ENCODE data around the gene CGB8. TPM values are rescaled to one million over a fixed set of nuclear protein-coding genes. Genes with fewer than 3 reads are reported as not detected.

Gene CGB8
- total and polyA plus RNA-seq, 10 of the 15 experiments (the other 5 are each of a cell fraction or from before 2014, with no cell fraction given): not detected

GRCh38 chr19:49097453-49098288 lies 48.8 kb upstream of the CGB8 start:
- peaks cover 3% of the 10 kb centered on the region; the same call in 1 of the 2 replicates for H4K20me1 ChIP-seq (ENCODE audit: control insufficient read depth, insufficient read depth)
- BruUV-seq (replicated peaks): no TSS peak
- peaks cover 25 to 35% of the 10 kb centered on the region in 2 experiments; a peak in 3 of 4 replicates for H3K36me3 ChIP-seq (ENCODE audit: control insufficient read depth in 2 of 2, insufficient read depth in 2 of 2, low read length in 1 of 2)
- no peaks in the 10 kb centered on the region for H3K27me3 ChIP-seq (replicated peaks in 1 of 2; ENCODE audit: control insufficient read depth in 2 of 2, insufficient read depth in 2 of 2, low read length in 1 of 2)
- ChIA-PET CTCF (interaction anchor here (0.5 to 4.9 kb wide), 54 partner anchors 9 to 1509 kb away, joined by 3 to 56 read pairs (median 4); partner anchors contain the start of genes GYS1, HRC, LIN7B and RUVBL2), RAD21 (ENCODE audit: unreplicated experiment) (interaction anchor here (0.5 to 2.0 kb wide), 19 partner anchors 9 to 373 kb away, joined by 3 to 19 read pairs (median 4); no protein-coding TSS in a partner anchor), POLR2A (interaction anchor here (0.6 kb wide), 1 partner anchor 125 kb away, joined by 3 read pairs; no protein-coding TSS in a partner anchor), SMC1A (ENCODE audit: uncharacterized antibody, unreplicated experiment) (interaction anchor here (0.7 to 2.3 kb wide), 12 partner anchors 9 to 127 kb away, joined by 3 to 22 read pairs (median 5); partner anchors contain the start of gene LIN7B)
- H3K9me3 ChIP-seq (replicated peaks; ENCODE audit: control insufficient read depth, insufficient read depth, low read length): no peaks in the 10 kb centered on the region
- in situ Hi-C loops (cut with MboI): loop anchor here (5.0 kb wide), 1 partner anchor 110 kb away; no protein-coding TSS in a partner anchor
- no peak overlapping the region for H3K9ac ChIP-seq (ENCODE audit: control insufficient read depth, insufficient read depth, low read length)
- no peak overlapping the region for H3K4me3 ChIP-seq
- no peak for TF ChIP-seq SREBF2 (IDR thresholded peaks at IDR 0.05; ENCODE audit: low read length)
- no peak for TF ChIP-seq RFX5 (IDR thresholded peaks at IDR 0.05; ENCODE audit: low read depth, low read length)
- TF ChIP-seq CTCF (IDR thresholded peaks at IDR 0.05 in 2 of 3, conservative IDR thresholded peaks at IDR 0.05 in 1 of 3; ENCODE audit: control insufficient read depth in 2 of 3, extremely low read depth in 1 of 3, insufficient read depth in 1 of 3, low read depth in 3 of 3, low read length in 3 of 3): peak; percentile 96 to 98 (median 98); a peak in 5 of 6 replicates
- TF ChIP-seq SUZ12 (IDR thresholded peaks at IDR 0.05; ENCODE audit: unreplicated experiment): no peak
- no peak for TF ChIP-seq CHD4 (IDR thresholded peaks at IDR 0.05)
- no peak for TF ChIP-seq SIN3A (IDR thresholded peaks at IDR 0.05; ENCODE audit: low read depth, low read length)
- peak; percentile 25; the same call in 1 of the 2 replicates for TF ChIP-seq IKZF1 (conservative IDR thresholded peaks at IDR 0.05)
- TF ChIP-seq TARDBP (IDR thresholded peaks at IDR 0.05; ENCODE audit: borderline replicate concordance): 0 out of 2 replicates have a peak, but pooled peaks have one; percentile 20
- TF ChIP-seq SMC3 (IDR thresholded peaks at IDR 0.05; ENCODE audit: borderline replicate concordance, low read length): peak; percentile 61
- no peak for TF ChIP-seq KDM1A (IDR thresholded peaks at IDR 0.05; ENCODE audit: borderline replicate concordance)
- no peak for TF ChIP-seq GABPA (IDR thresholded peaks at IDR 0.05; ENCODE audit: low read depth)
- no peak for TF ChIP-seq BCL11A (IDR thresholded peaks at IDR 0.05; ENCODE audit: low read depth, low read length)
- no peak for TF ChIP-seq FOS (IDR thresholded peaks at IDR 0.05; ENCODE audit: borderline replicate concordance, extremely low read depth, insufficient read length)
- TF ChIP-seq IRF3 (IDR thresholded peaks at IDR 0.05): 0 out of 2 replicates have a peak, but pooled peaks have one; percentile 7
- TF ChIP-seq YY1 (IDR thresholded peaks at IDR 0.05; ENCODE audit: low read depth, low read length): peak; percentile 54; the same call in 1 of the 2 replicates
- TF ChIP-seq LARP7 (IDR thresholded peaks at IDR 0.05): peak; percentile 41; the same call in 1 of the 2 replicates
- peak; percentile 48; the same call in 1 of the 2 replicates for TF ChIP-seq RB1 (IDR thresholded peaks at IDR 0.05; ENCODE audit: borderline replicate concordance)
- no peak for TF ChIP-seq BHLHE40 (IDR thresholded peaks at IDR 0.05; ENCODE audit: borderline replicate concordance in 1 of 2, low read depth in 2 of 2, low read length in 1 of 2)
- TF ChIP-seq TBL1XR1 (IDR thresholded peaks at IDR 0.05; ENCODE audit: low read depth, low read length): no peak
- peak; percentile 85 for TF ChIP-seq RAD21 (IDR thresholded peaks at IDR 0.05; ENCODE audit: insufficient read depth, low read depth, low read length)
- H3K4me2 ChIP-seq (ENCODE audit: control insufficient read depth, insufficient read depth): no peak overlapping the region
- H2AFZ ChIP-seq (ENCODE audit: control insufficient read depth, low read depth, low read length): no peak overlapping the region
- FAIRE-seq (peak; percentile 83), DNase-seq (ENCODE audit: low read depth, low spot score) (no peak), ATAC-seq (peak; percentile 90)
- H3K27ac ChIP-seq (ENCODE audit: control insufficient read depth, insufficient read depth): no peak overlapping the region
- 45% methylated on average over 8 of the region's 8 CpGs for WGBS (ENCODE audit: insufficient coverage, insufficient replicate concordance, low lambda C conversion rate, missing lambda C conversion rate)
- intact Hi-C loops (cut with micrococcal nuclease; ENCODE audit: unreplicated experiment): loop anchor here (1.0 to 2.0 kb wide), 2 partner anchors 49 to 111 kb away; no protein-coding TSS in a partner anchor
- H3K79me2 ChIP-seq (ENCODE audit: control insufficient read depth, insufficient read depth, low read length): no peaks in the 10 kb centered on the region; the same call in 1 of the 2 replicates
- H3K4me1 ChIP-seq (ENCODE audit: control insufficient read depth, insufficient read depth, low read length): no peaks in the 10 kb centered on the region

All from GM12878 (cell line).